Inferior parietal cortex (tissue), 1 donor: Measurements from ENCODE around the gene NEB.

Experiments used
- DNase-seq: peaks from one replicate; pipeline ENCODE4 v3.0.0-alpha.2; 2016; ENCODE audit errors: extremely low spot score

The NEB gene

GRCh38 chr2:151482171-151482725, 252.0 kb downstream of the NEB start:
- DNase-seq: no peak

- no peak for DNase-seq
Measured at GRCh38 chr2:151481744-151482143, 252.5 kb downstream of the NEB start.

GRCh38 chr2:151478011-151478410, 256.3 kb downstream of the NEB start:
- no peak for DNase-seq

- DNase-seq: no peak
Measured at GRCh38 chr2:151476287-151476686, 258.0 kb downstream of the NEB start.

GRCh38 chr2:151475071-151475470, 259.2 kb downstream of the NEB start:
- DNase-seq: no peak

GRCh38 chr2:151472966-151473365, 261.3 kb downstream of the NEB start:
- DNase-seq: no peak

- no peak for DNase-seq
Measured at GRCh38 chr2:151470556-151470955, 263.7 kb downstream of the NEB start.

- no peak for DNase-seq
Measured at GRCh38 chr2:151465771-151466170, 268.5 kb downstream of the NEB start.

GRCh38 chr2:151459358-151459757, 274.9 kb downstream of the NEB start:
- DNase-seq: no peak

GRCh38 chr2:151439127-151439526, 295.1 kb downstream of the NEB start:
- no peak for DNase-seq

GRCh38 chr2:151438506-151438905, 295.8 kb downstream of the NEB start:
- no peak for DNase-seq

- no peak for DNase-seq
Measured at GRCh38 chr2:151437630-151438029, 296.6 kb downstream of the NEB start.
